B cell (primary cell): ENCODE measurements around the gene RGS6. TPM values are rescaled to one million over a fixed set of nuclear protein-coding genes. Genes with fewer than 3 reads are reported as not detected.
A peak's percentile ranks its signal among the peaks of the same experiment; 100 is the strongest.

ENCODE experiments used
- ATAC-seq: fragments of 200-7000 bp; cut with Tn5 transposase; one replicate; pipeline ENCODE4 v1.10.0; 2021; ENCODE audit warnings: low read depth, mild to moderate bottlenecking, moderate number of reproducible peaks, moderate library complexity
- CTCF ChIA-PET: fragments of 350-600 bp; sonication (Branson Sonifier 250); formaldehyde crosslinking; loops from one replicate; lab custom pipeline; 2021; ENCODE audit warnings: antibody characterized with exemption, inconsistent platforms; lab: Charles Lee
- POLR2A ChIA-PET: fragments of 350-600 bp; sonication (Branson Sonifier 250); formaldehyde crosslinking; loops from one replicate; lab custom pipeline; 2021; ENCODE audit warnings: antibody characterized with exemption; lab: Charles Lee
- DNase-seq: peaks from one replicate; pipeline ENCODE4 v3.0.0; 2013
- H2AFZ ChIP-seq: 2 replicates; pipeline ENCODE4 v1.6.1; 2012; ENCODE audit warnings: mild to moderate bottlenecking, low read depth, low read length; ENCODE audit not compliant: insufficient read depth, poor library complexity, severe bottlenecking
- H3K27ac ChIP-seq, 2 donors: 1 replicate in 1 of 2; 2 replicates in 1 of 2; pipeline ENCODE4 v1.5.1; 2012 to 2013; ENCODE audit warnings: low read length in 2 of 2, mild to moderate bottlenecking in 2 of 2, moderate library complexity in 1 of 2
- H3K27me3 ChIP-seq, 4 experiments: fragments of 200-600 bp in 1 of 4; sonication (generic) in 1 of 4; replicated peaks in 1 of 4; 1 replicate in 2 of 4; 2 replicates in 2 of 4; pipeline versions ENCODE4 v1.6.1 to v1.7.0; 2013 to 2016; ENCODE audit warnings: low read length in 3 of 4, mild to moderate bottlenecking in 2 of 4, mixed read lengths in 1 of 4, moderate library complexity in 1 of 4; ENCODE audit not compliant: insufficient read depth in 4 of 4, control insufficient read depth in 3 of 4; ENCODE audit errors: control extremely low read depth in 1 of 4
- H3K36me3 ChIP-seq, 2 experiments: replicated peaks in 1 of 2; 1 replicate in 1 of 2; 2 replicates in 1 of 2; pipeline versions ENCODE4 v1.6.1 to v1.7.1; 2013; ENCODE audit warnings: low read length in 1 of 2; ENCODE audit not compliant: insufficient read depth in 2 of 2, control insufficient read depth in 1 of 2; ENCODE audit errors: control extremely low read depth in 1 of 2, extremely low read depth in 1 of 2
- H3K4me1 ChIP-seq, 2 donors: fragments of 200-600 bp in 1 of 2; sonication (generic) in 1 of 2; 1 replicate in 1 of 2; 2 replicates in 1 of 2; pipeline versions ENCODE4 v1.5.1 to v1.6.1; 2013 to 2017; ENCODE audit warnings: low read length in 2 of 2; ENCODE audit not compliant: control insufficient read depth in 2 of 2, insufficient read depth in 2 of 2
- H3K4me2 ChIP-seq: replicated peaks from 2 replicates; pipeline ENCODE3; 2012; ENCODE audit warnings: mild to moderate bottlenecking, low read depth, low read length; ENCODE audit not compliant: poor library complexity, severe bottlenecking
- H3K4me3 ChIP-seq, 5 experiments: fragments of 200-600 bp in 1 of 5; sonication (generic) in 1 of 5; 1 replicate in 3 of 5; 2 replicates in 2 of 5; pipeline versions ENCODE4 v1.5.1 to v1.7.0; 2011 to 2016; ENCODE audit warnings: low read length in 4 of 5, mild to moderate bottlenecking in 4 of 5, low read depth in 2 of 5, control low read depth in 1 of 5, moderate library complexity in 1 of 5; ENCODE audit not compliant: insufficient read depth in 1 of 5; ENCODE audit errors: control extremely low read depth in 1 of 5, extremely low read depth in 1 of 5
- H3K79me2 ChIP-seq: fragments of 200-600 bp; sonication (generic); one replicate; pipeline ENCODE4 v1.6.0; 2016; ENCODE audit warnings: low read length; ENCODE audit not compliant: control insufficient read depth, insufficient read depth
- H3K9ac ChIP-seq: fragments of 200-600 bp; sonication (generic); 2 replicates; pipeline ENCODE4 v1.6.1; 2017; ENCODE audit warnings: mild to moderate bottlenecking, low read length, moderate library complexity
- H3K9me3 ChIP-seq, 3 donors: one replicate each; pipeline versions ENCODE4 v1.6.1 to v1.7.1; 2013; ENCODE audit warnings: low read length in 2 of 3; ENCODE audit not compliant: control insufficient read depth in 2 of 3, insufficient read depth in 1 of 3; ENCODE audit errors: control extremely low read depth in 1 of 3
- H4K20me1 ChIP-seq: 2 replicates; pipeline ENCODE4 v1.6.0; 2012; ENCODE audit warnings: mild to moderate bottlenecking, low read length; ENCODE audit not compliant: insufficient read depth, control insufficient read depth, poor library complexity, severe bottlenecking
- H3K27ac Mint-ChIP-seq: one replicate; pipeline ENCODE4 v1.8.0; 2021; ENCODE audit warnings: mixed read lengths
- H3K27me3 Mint-ChIP-seq: one replicate; pipeline ENCODE4 v1.8.0; 2021; ENCODE audit warnings: mixed read lengths
- H3K4me1 Mint-ChIP-seq: one replicate; pipeline ENCODE4 v1.8.0; 2021; ENCODE audit warnings: mixed read lengths
- H3K4me3 Mint-ChIP-seq: one replicate; pipeline ENCODE4 v1.8.0; 2021; ENCODE audit warnings: mixed read lengths
- H3K9me3 Mint-ChIP-seq: one replicate; pipeline ENCODE4 v1.8.0; 2022; ENCODE audit warnings: mixed read lengths; ENCODE audit not compliant: insufficient read depth
- EZH2 ChIP-seq: IDR thresholded peaks from 2 replicates; pipeline ENCODE4 v1.6.1; 2012; ENCODE audit warnings: borderline replicate concordance, low read depth, mild to moderate bottlenecking, moderate library complexity, low read length; ENCODE audit not compliant: insufficient read depth, poor library complexity, severe bottlenecking
- WGBS: methylation state at CpG from one replicate; pipeline ENCODE4 v1.1.5; 2013; ENCODE audit warnings: missing lambda C conversion rate; ENCODE audit not compliant: insufficient coverage; 5-methylcytosine and 5-hydroxymethylcytosine counted together
- intact Hi-C: fragments of 100-400 bp; cut with micrococcal nuclease; formaldehyde crosslinking; loops from one replicate; pipeline ENCODE4 v1.10.0; 2022
- polyA plus RNA-seq: library from polyadenylated mRNA; depleted of rRNA; stranded (reverse); fragments of >200 nt; gene quantifications from 2 replicates; pipeline ENCODE4 v1.2.3, GENCODE V29; 2012
- total RNA-seq, 2 donors: library from RNA; stranded (reverse); fragments of 120-200 nt in 1 of 2; gene quantifications; 1 replicate in 1 of 2; 2 replicates in 1 of 2; pipeline versions ENCODE4 v1.2.3 to v1.2.4, GENCODE V29; 2013 to 2022
- TF ChIP-seq, protein P1 (sequence below): fragments of 200-600 bp; IDR thresholded peaks from one replicate; pipeline ENCODE4 v1.8.0; 2022; ENCODE audit warnings: antibody characterized with exemption, mild to moderate bottlenecking

Gene RGS6
- total and polyA plus RNA-seq, 2 donors (not counting 1 experiment from before 2014, with no cell fraction given), result 0.07 TPM; not detected in 1

DNA sequence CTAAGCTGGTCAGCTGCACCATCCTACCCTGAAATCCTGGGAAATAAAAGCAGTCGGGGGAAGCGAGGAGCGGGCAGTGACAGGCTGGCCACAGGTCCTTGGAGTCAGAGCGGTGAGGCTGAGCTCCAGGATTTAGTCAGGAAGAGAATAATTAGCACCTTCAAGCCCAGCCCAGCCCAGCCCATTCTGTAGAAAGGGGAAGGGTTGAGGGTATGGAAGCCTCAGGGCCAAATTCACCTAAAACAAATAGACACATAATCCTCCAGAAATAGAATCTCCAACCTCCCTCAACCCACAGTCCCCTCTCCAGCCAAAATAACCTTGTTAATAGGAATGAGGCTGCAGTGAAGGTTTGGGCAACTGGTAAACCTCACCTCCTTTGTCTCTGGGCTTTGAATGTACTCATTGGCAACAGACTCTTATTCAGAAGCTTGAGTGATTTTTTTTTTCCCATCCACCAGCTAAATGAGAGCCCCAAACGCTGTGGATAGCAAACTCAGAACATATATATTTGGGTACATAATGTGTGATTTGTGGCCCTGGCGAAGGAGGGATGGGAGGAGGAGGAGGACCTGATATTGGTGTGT lies 627.5 kb downstream of the RGS6 start:
- intact Hi-C loops, result no loop called here
- peaks cover 40% of the 10 kb centered on the region for H3K4me1 Mint-ChIP-seq
- Histone ChIP-seq H3K4me1 (peaks cover 28 to 37% of the 10 kb centered on the region in 2 donors), H3K36me3 (no peaks in the 10 kb centered on the region), H3K4me3 (no peak overlapping the region), H3K9me3 (peaks cover 0 to 4% (median 0%) of the 10 kb centered on the region in 3 donors), H3K27me3 (no peaks in the 10 kb centered on the region), H4K20me1 (no peaks in the 10 kb centered on the region), H3K4me2 (peak overlapping the region; percentile 4), H2AFZ (no peak overlapping the region), H3K9ac (no peak overlapping the region), H3K79me2 (no peaks in the 10 kb centered on the region), H3K27ac (no peak overlapping the region)
- TF ChIP-seq, protein P1, sequence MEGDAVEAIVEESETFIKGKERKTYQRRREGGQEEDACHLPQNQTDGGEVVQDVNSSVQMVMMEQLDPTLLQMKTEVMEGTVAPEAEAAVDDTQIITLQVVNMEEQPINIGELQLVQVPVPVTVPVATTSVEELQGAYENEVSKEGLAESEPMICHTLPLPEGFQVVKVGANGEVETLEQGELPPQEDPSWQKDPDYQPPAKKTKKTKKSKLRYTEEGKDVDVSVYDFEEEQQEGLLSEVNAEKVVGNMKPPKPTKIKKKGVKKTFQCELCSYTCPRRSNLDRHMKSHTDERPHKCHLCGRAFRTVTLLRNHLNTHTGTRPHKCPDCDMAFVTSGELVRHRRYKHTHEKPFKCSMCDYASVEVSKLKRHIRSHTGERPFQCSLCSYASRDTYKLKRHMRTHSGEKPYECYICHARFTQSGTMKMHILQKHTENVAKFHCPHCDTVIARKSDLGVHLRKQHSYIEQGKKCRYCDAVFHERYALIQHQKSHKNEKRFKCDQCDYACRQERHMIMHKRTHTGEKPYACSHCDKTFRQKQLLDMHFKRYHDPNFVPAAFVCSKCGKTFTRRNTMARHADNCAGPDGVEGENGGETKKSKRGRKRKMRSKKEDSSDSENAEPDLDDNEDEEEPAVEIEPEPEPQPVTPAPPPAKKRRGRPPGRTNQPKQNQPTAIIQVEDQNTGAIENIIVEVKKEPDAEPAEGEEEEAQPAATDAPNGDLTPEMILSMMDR, result no peak
- H3K9me3 Mint-ChIP-seq, result no peaks in the 10 kb centered on the region
- DNase-seq, result no peak
- CTCF ChIA-PET, result interaction anchor here (1.2 kb wide), 1 partner anchor 36 kb away, joined by 3 read pairs; no protein-coding TSS in a partner anchor
- no peak overlapping the region for H3K27ac Mint-ChIP-seq
- H3K4me3 Mint-ChIP-seq, result no peak overlapping the region
- no peak for ATAC-seq
- H3K27me3 Mint-ChIP-seq, result peaks cover 3% of the 10 kb centered on the region
- POLR2A ChIA-PET, result interaction anchor here (0.7 kb wide), 1 partner anchor 368 kb away, joined by 3 read pairs; no protein-coding TSS in a partner anchor
- 75% methylated on average over 2 of the region's 6 CpGs for WGBS

DNA sequence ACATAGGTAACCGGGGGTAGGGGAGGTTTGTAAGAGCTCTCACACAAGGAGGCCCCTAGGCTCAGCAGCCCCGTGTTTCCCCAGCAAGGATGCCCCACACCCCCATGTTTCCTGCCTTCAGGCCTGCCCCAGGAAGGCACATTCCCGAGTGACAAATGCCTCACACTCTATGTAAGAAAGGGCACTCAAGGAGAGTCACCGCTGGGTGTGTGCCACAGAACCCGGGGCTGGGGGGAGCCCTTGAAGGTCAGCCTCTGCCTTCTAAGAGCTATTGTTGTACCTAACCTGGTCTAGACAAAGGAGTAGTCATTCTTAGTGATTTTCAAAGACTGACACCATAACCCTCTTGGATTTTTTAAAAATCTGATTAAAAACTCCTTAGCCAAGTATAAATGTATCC lies 628.1 kb downstream of the RGS6 start:
- no peak for TF ChIP-seq EZH2
- TF ChIP-seq, protein P1, result no peak
- Histone ChIP-seq H3K9ac (no peak overlapping the region), H3K9me3 (peaks cover 0 to 4% (median 0%) of the 10 kb centered on the region in 3 donors), H3K27ac (no peak overlapping the region), H3K36me3 (no peaks in the 10 kb centered on the region), H3K4me3 (no peak overlapping the region), H3K4me1 (peaks cover 28 to 37% of the 10 kb centered on the region in 2 donors), H3K79me2 (no peaks in the 10 kb centered on the region), H4K20me1 (no peaks in the 10 kb centered on the region), H3K27me3 (no peaks in the 10 kb centered on the region), H3K4me2 (no peak overlapping the region), H2AFZ (no peak overlapping the region)
- H3K27ac Mint-ChIP-seq, result no peak overlapping the region
- no peaks in the 10 kb centered on the region for H3K9me3 Mint-ChIP-seq
- H3K4me1 Mint-ChIP-seq, result peaks cover 41% of the 10 kb centered on the region
- peaks cover 3% of the 10 kb centered on the region for H3K27me3 Mint-ChIP-seq
- intact Hi-C loops, result no loop called here
- POLR2A ChIA-PET, result interaction anchor here (0.7 kb wide), 1 partner anchor 368 kb away, joined by 3 read pairs; no protein-coding TSS in a partner anchor
- ATAC-seq (no peak), DNase-seq (no peak)
- CTCF ChIA-PET, result interaction anchor here (1.2 kb wide), 1 partner anchor 37 kb away, joined by 3 read pairs; no protein-coding TSS in a partner anchor
- no CpG with 5 or more reads among the region's 5 CpGs for WGBS
- no peak overlapping the region for H3K4me3 Mint-ChIP-seq
